ENCODE measurements around the gene FEV. TPM values are rescaled to one million over a fixed set of nuclear protein-coding genes. Genes with fewer than 3 reads are reported as not detected.

Gene FEV
- total and polyA plus RNA-seq, 2 donors (not counting 1 experiment from before 2014, with no cell fraction given) = not detected

DNA sequence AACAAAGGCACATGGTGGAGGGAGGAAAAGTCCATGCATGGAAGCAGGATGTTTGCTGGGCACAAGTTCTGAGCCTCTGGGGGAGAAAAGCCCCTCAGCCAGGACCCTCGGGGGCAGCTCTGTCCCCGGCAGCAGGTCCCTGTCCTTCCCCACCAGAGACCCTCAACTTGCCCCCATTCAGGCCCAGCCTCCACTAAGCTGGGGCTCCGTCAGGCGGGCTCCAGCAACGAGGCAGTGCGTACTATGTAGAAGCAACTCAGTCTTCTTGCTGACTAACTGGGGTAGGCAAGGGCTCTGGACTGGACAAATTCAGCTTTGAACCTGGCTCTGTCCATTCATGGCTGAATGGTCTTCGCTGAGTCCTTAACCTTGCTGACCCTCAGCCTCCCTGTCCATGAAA, 33.3 kb upstream of the FEV start:
- peaks cover 7% of the 10 kb centered on the region for H3K27me3 ChIP-seq (ENCODE audit: control insufficient read depth, insufficient read depth, low read length)
- DNase-seq (ENCODE audit: low read depth in 2 of 2) = no peak

DNA sequence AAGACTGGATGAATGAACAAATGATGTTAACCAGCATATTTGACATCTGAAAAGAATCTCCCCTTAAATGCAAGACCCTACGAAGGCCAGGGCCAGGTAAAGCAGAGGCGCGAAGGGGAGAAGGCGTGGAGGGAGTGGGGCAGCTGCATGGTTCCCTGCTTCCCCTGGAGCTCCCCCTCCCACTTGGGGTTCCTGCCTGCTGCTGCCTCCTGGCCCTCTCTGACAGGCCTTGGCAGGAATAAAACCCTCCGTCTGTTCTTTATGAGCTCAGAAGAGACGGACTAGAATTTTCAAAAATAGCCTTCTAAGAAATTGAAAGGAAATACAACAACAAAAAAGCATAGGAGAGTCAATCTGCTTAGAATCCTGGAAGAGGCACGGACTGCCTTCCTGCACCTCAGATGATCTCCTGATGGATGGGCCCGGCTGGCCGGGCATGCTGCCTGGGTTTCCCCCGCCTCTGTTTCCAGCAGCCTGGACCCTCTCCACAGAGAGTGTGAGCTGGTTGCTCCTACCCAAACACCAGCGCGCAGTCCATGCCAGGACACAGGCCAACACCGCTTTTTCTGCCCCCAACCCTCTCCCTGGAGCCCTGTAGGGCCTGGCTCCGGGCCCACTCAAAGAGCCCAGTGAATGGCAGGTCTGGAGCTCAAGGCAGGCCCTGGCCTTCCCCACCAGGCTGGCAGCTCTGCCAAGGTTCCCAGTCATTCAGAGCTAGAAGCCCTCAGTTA, 32.4 kb upstream of the FEV start:
- no peaks in the 10 kb centered on the region for H4K20me1 ChIP-seq (ENCODE audit: control insufficient read depth, extremely low read depth, insufficient read depth, low read length)
- no peaks in the 10 kb centered on the region for H3K4me1 ChIP-seq (ENCODE audit: control insufficient read depth, extremely low read depth, insufficient read depth, low read length)
- H3K4me3 ChIP-seq (replicated peaks in 1 of 4; ENCODE audit: control extremely low read depth in 1 of 4, insufficient read depth in 1 of 4, low read depth in 3 of 4, low read length in 4 of 4) = no peak overlapping the region
- no peak for DNase-seq (ENCODE audit: low read depth in 2 of 2)
- H3K27ac ChIP-seq (ENCODE audit: insufficient read depth, low read length) = no peak overlapping the region
- no peak overlapping the region for H2AFZ ChIP-seq (ENCODE audit: low read length)
- no peak overlapping the region for H3K9ac ChIP-seq (ENCODE audit: insufficient read depth, low read length)
- TF ChIP-seq CTCF (conservative IDR thresholded peaks at IDR 0.05 in 1 of 2, IDR thresholded peaks at IDR 0.05 in 1 of 2; ENCODE audit: low read depth in 1 of 2, low read length in 2 of 2) (no peak), EZH2 (IDR thresholded peaks at IDR 0.05; ENCODE audit: low read length, missing control alignments) (no peak)
- no peaks in the 10 kb centered on the region for H3K79me2 ChIP-seq (ENCODE audit: control insufficient read depth, insufficient read depth, low read length)
- H3K4me2 ChIP-seq (ENCODE audit: extremely low read depth, insufficient read depth, low read length) = no peak overlapping the region
- H3K9me3 ChIP-seq (ENCODE audit: control insufficient read depth, insufficient read depth, low read depth, low read length) = no peaks in the 10 kb centered on the region
- no peaks in the 10 kb centered on the region for H3K36me3 ChIP-seq (ENCODE audit: control insufficient read depth, insufficient read depth, low read length)
- H3K27me3 ChIP-seq (ENCODE audit: control insufficient read depth, insufficient read depth, low read length) = peaks cover 7% of the 10 kb centered on the region

More for the DNA sequence above, 33.3 kb upstream of the FEV start:
- no peak overlapping the region for H3K4me3 ChIP-seq (replicated peaks in 1 of 4; ENCODE audit: control extremely low read depth in 1 of 4, insufficient read depth in 1 of 4, low read depth in 3 of 4, low read length in 4 of 4)
- H3K9me3 ChIP-seq (ENCODE audit: control insufficient read depth, insufficient read depth, low read depth, low read length) = no peaks in the 10 kb centered on the region
- no peaks in the 10 kb centered on the region for H4K20me1 ChIP-seq (ENCODE audit: control insufficient read depth, extremely low read depth, insufficient read depth, low read length)
- H3K4me2 ChIP-seq (ENCODE audit: extremely low read depth, insufficient read depth, low read length) = no peak overlapping the region
- no peak overlapping the region for H3K9ac ChIP-seq (ENCODE audit: insufficient read depth, low read length)
- H3K79me2 ChIP-seq (ENCODE audit: control insufficient read depth, insufficient read depth, low read length) = no peaks in the 10 kb centered on the region
- no peak for TF ChIP-seq EZH2 (IDR thresholded peaks at IDR 0.05; ENCODE audit: low read length, missing control alignments)
- no peak for TF ChIP-seq CTCF (conservative IDR thresholded peaks at IDR 0.05 in 1 of 2, IDR thresholded peaks at IDR 0.05 in 1 of 2; ENCODE audit: low read depth in 1 of 2, low read length in 2 of 2)
- H2AFZ ChIP-seq (ENCODE audit: low read length) = no peak overlapping the region
- no peak overlapping the region for H3K27ac ChIP-seq (ENCODE audit: insufficient read depth, low read length)
- no peaks in the 10 kb centered on the region for H3K36me3 ChIP-seq (ENCODE audit: control insufficient read depth, insufficient read depth, low read length)
- H3K4me1 ChIP-seq (ENCODE audit: control insufficient read depth, extremely low read depth, insufficient read depth, low read length) = no peaks in the 10 kb centered on the region

DNA sequence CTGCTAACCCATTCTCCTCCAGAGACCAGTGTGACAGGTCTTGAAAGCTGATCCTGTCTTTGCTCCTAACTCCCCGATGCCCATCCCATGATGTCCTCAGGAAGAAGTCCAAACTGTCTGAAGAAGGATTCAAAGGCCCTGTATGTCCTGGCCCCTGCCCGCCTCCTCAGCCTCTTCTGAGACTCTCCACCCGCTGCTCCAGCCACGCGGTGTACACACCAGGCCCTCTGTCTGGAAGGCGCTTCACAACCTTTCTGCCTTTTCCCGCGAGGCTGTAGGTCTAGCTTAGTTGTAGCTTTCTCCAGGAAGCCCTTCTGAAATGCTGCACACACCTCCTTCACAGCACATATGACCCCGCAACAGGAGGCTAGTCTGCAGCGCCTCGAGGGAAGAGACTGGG, 31.7 kb upstream of the FEV start:
- TF ChIP-seq CTCF (conservative IDR thresholded peaks at IDR 0.05 in 1 of 2, IDR thresholded peaks at IDR 0.05 in 1 of 2; ENCODE audit: low read depth in 1 of 2, low read length in 2 of 2) (no peak), EZH2 (IDR thresholded peaks at IDR 0.05; ENCODE audit: low read length, missing control alignments) (no peak)
- Histone ChIP-seq H3K4me2 (ENCODE audit: extremely low read depth, insufficient read depth, low read length) (no peak overlapping the region), H3K27ac (ENCODE audit: insufficient read depth, low read length) (no peak overlapping the region), H3K9ac (ENCODE audit: insufficient read depth, low read length) (no peak overlapping the region), H3K79me2 (ENCODE audit: control insufficient read depth, insufficient read depth, low read length) (no peaks in the 10 kb centered on the region), H3K9me3 (ENCODE audit: control insufficient read depth, insufficient read depth, low read depth, low read length) (no peaks in the 10 kb centered on the region), H3K4me3 (replicated peaks in 1 of 4; ENCODE audit: control extremely low read depth in 1 of 4, insufficient read depth in 1 of 4, low read depth in 3 of 4, low read length in 4 of 4) (no peak overlapping the region), H3K27me3 (ENCODE audit: control insufficient read depth, insufficient read depth, low read length) (peaks cover 7% of the 10 kb centered on the region), H3K4me1 (ENCODE audit: control insufficient read depth, extremely low read depth, insufficient read depth, low read length) (no peaks in the 10 kb centered on the region), H3K36me3 (ENCODE audit: control insufficient read depth, insufficient read depth, low read length) (no peaks in the 10 kb centered on the region), H4K20me1 (ENCODE audit: control insufficient read depth, extremely low read depth, insufficient read depth, low read length) (no peaks in the 10 kb centered on the region), H2AFZ (ENCODE audit: low read length) (no peak overlapping the region)
- no peak for DNase-seq (ENCODE audit: low read depth in 2 of 2)
